SH-SY5Y (cell line): ENCODE results near the gene PZP.

Experiments used
- GATA2 ChIP-seq: IDR thresholded peaks from 2 replicates; pipeline ENCODE4 v1.6.1; 2011; ENCODE audit warnings: mild to moderate bottlenecking, low read depth, low read length
- GATA3 ChIP-seq: IDR thresholded peaks from 2 replicates; pipeline ENCODE4 v1.6.1; 2011; ENCODE audit warnings: low read depth, mild to moderate bottlenecking, low read length, moderate library complexity

The PZP gene

GRCh38 chr12:9135903-9136310, 72.3 kb downstream of the PZP start:
- no peak for TF ChIP-seq GATA2
- no peak for TF ChIP-seq GATA3

- TF ChIP-seq GATA2 = no peak
- no peak for TF ChIP-seq GATA3
Measured at GRCh38 chr12:9134981-9135628, 73.1 kb downstream of the PZP start.

- no peak for TF ChIP-seq GATA3
- TF ChIP-seq GATA2 = no peak
Measured at GRCh38 chr12:9133216-9133916, 74.8 kb downstream of the PZP start.

GRCh38 chr12:9132008-9132535, 76.1 kb downstream of the PZP start:
- no peak for TF ChIP-seq GATA2
- TF ChIP-seq GATA3 = no peak

- no peak for TF ChIP-seq GATA2
- TF ChIP-seq GATA3 = no peak
Measured at GRCh38 chr12:9130244-9130643, 78.0 kb downstream of the PZP start.

GRCh38 chr12:9127936-9128663, 80.1 kb downstream of the PZP start:
- TF ChIP-seq GATA2 (no peak), GATA3 (no peak)

- TF ChIP-seq GATA2 (no peak), GATA3 (no peak)
Measured at GRCh38 chr12:9127484-9127883, 80.7 kb downstream of the PZP start.

GRCh38 chr12:9124383-9125031, 83.7 kb downstream of the PZP start:
- TF ChIP-seq GATA2 (no peak), GATA3 (no peak)

GRCh38 chr12:9123781-9124382, 84.3 kb downstream of the PZP start:
- TF ChIP-seq GATA2 = no peak
- no peak for TF ChIP-seq GATA3

GRCh38 chr12:9122091-9122609, 86.0 kb downstream of the PZP start:
- no peak for TF ChIP-seq GATA3
- no peak for TF ChIP-seq GATA2

GRCh38 chr12:9120487-9121184, 87.6 kb downstream of the PZP start:
- TF ChIP-seq GATA2 = no peak
- no peak for TF ChIP-seq GATA3

GRCh38 chr12:9118158-9118557, 90.0 kb downstream of the PZP start:
- TF ChIP-seq GATA3 (no peak), GATA2 (no peak)
